Measurements from ENCODE around the gene GTF2H2.
"Not testable (repeated sequence)": the region's sequence is repeated elsewhere in the genome, so short reads cannot be mapped to it uniquely, and the experiment has no call there.

GRCh38 chr5:71044808-71045207, 22.7 kb downstream of the GTF2H2 start:
- TF ChIP-seq CTCF (IDR thresholded peaks at IDR 0.05 in 2 of 3, conservative IDR thresholded peaks at IDR 0.05 in 1 of 3; ENCODE audit: insufficient read depth in 2 of 3, low read depth in 1 of 3, low read length in 3 of 3); ZFP36 (IDR thresholded peaks at IDR 0.05; ENCODE audit: low read depth, low read length, partially characterized antibody); POLR2A (conservative IDR thresholded peaks at IDR 0.05); KDM1A (IDR thresholded peaks at IDR 0.05); XRCC3 (IDR thresholded peaks at IDR 0.05); REST (IDR thresholded peaks at IDR 0.05; ENCODE audit: borderline replicate concordance); REST (CRISPR knock-in tag; IDR thresholded peaks at IDR 0.05; ENCODE audit: low read depth); TAF7 (tag; IDR thresholded peaks at IDR 0.05): not testable (repeated sequence)
